Naive thymus-derived CD4-positive, alpha-beta T cell (primary cell): Measurements from ENCODE around the gene LMO1. TPM values are rescaled to one million over a fixed set of nuclear protein-coding genes. Genes with fewer than 3 reads are reported as not detected.

Experiments
- ATAC-seq: fragments of 150-1000 bp; cut with Tn5 transposase; 2 replicates; pipeline ENCODE4 v1.10.0; 2021; ENCODE audit warnings: mild to moderate bottlenecking, moderate library complexity
- CTCF ChIA-PET: fragments of 350-600 bp; sonication (Branson Sonifier 250); formaldehyde crosslinking; loops from one replicate; lab custom pipeline; 2021; ENCODE audit warnings: antibody characterized with exemption; lab: Charles Lee
- POLR2A ChIA-PET: fragments of 350-600 bp; sonication (Branson Sonifier 250); formaldehyde crosslinking; loops from one replicate; lab custom pipeline; 2021; ENCODE audit warnings: antibody characterized with exemption, inconsistent platforms; lab: Charles Lee
- DNase-seq, 9 donors: peaks; one replicate each; pipeline versions ENCODE4 v3.0.0 to v3.0.0-alpha.2; 2020 to 2022; ENCODE audit warnings: mixed read lengths in 1 of 9
- H3K27ac ChIP-seq: one replicate; pipeline ENCODE4 v1.7.0; 2013; ENCODE audit warnings: mild to moderate bottlenecking, low read depth, low read length, moderate library complexity
- H3K27me3 ChIP-seq, 2 donors: one replicate each; pipeline ENCODE4 v1.7.0; 2013; ENCODE audit warnings: low read length in 2 of 2, mild to moderate bottlenecking in 2 of 2, moderate library complexity in 2 of 2; ENCODE audit not compliant: control insufficient read depth in 2 of 2, insufficient read depth in 2 of 2
- H3K36me3 ChIP-seq, 3 experiments: 1 replicate in 2 of 3; 2 replicates in 1 of 3; pipeline ENCODE4 v1.7.0; 2013; ENCODE audit warnings: low read length in 3 of 3, mild to moderate bottlenecking in 3 of 3, moderate library complexity in 1 of 3; ENCODE audit not compliant: insufficient read depth in 3 of 3, control insufficient read depth in 2 of 3
- H3K4me1 ChIP-seq, 2 donors: one replicate each; pipeline ENCODE4 v1.7.0; 2013; ENCODE audit warnings: low read length in 2 of 2, mild to moderate bottlenecking in 2 of 2, moderate library complexity in 1 of 2; ENCODE audit not compliant: control insufficient read depth in 2 of 2, insufficient read depth in 2 of 2
- H3K4me3 ChIP-seq: 2 replicates; pipeline ENCODE4 v1.7.0; 2013; ENCODE audit warnings: mild to moderate bottlenecking, low read length
- H3K9me3 ChIP-seq, 3 experiments: 1 replicate in 2 of 3; 2 replicates in 1 of 3; pipeline ENCODE4 v1.7.0; 2013; ENCODE audit warnings: low read length in 3 of 3; ENCODE audit not compliant: control insufficient read depth in 2 of 3
- H3K27ac Mint-ChIP-seq, 9 donors: one replicate each; pipeline ENCODE4 v1.8.0; 2020 to 2022; ENCODE audit warnings: mixed read lengths in 9 of 9, mild to moderate bottlenecking in 8 of 9, moderate library complexity in 5 of 9, inconsistent platforms in 2 of 9
- H3K27me3 Mint-ChIP-seq, 5 donors: one replicate each; pipeline ENCODE4 v1.8.0; 2021 to 2022; ENCODE audit warnings: mixed read lengths in 5 of 5, mild to moderate bottlenecking in 1 of 5
- H3K36me3 Mint-ChIP-seq, 5 donors: one replicate each; pipeline ENCODE4 v1.8.0; 2020 to 2022; ENCODE audit warnings: mixed read lengths in 5 of 5, mild to moderate bottlenecking in 3 of 5, inconsistent platforms in 1 of 5
- H3K4me1 Mint-ChIP-seq, 7 donors: one replicate each; pipeline ENCODE4 v1.8.0; 2020 to 2022; ENCODE audit warnings: mixed read lengths in 7 of 7, mild to moderate bottlenecking in 3 of 7, inconsistent platforms in 1 of 7
- H3K4me3 Mint-ChIP-seq, 10 donors: one replicate each; pipeline ENCODE4 v1.8.0; 2020 to 2022; ENCODE audit warnings: mild to moderate bottlenecking in 10 of 10, mixed read lengths in 10 of 10, moderate library complexity in 6 of 10, inconsistent platforms in 2 of 10
- H3K9me3 Mint-ChIP-seq, 11 donors: one replicate each; pipeline ENCODE4 v1.8.0; 2020 to 2022; ENCODE audit warnings: mixed read lengths in 11 of 11, mild to moderate bottlenecking in 4 of 11, inconsistent platforms in 1 of 11, moderate library complexity in 1 of 11
- intact Hi-C, 2 donors: fragments of 100-400 bp; cut with micrococcal nuclease; formaldehyde crosslinking; loops; one replicate each; pipeline ENCODE4 v1.15.1; 2023
- polyA plus RNA-seq, 2 donors: library from polyadenylated mRNA; unstranded; fragments of 300-500 nt; fragmentation: Illumina TruSeq; gene quantifications; one replicate each; pipeline ENCODE4 v1.2.3, GENCODE V29; 2021
- total RNA-seq, 6 experiments: library from RNA in 5 of 6; stranded (reverse) in 5 of 6; gene quantifications; 1 replicate in 5 of 6; 2 replicates in 1 of 6; pipeline ENCODE4 v1.2.3 and lab custom pipeline; 2021 to 2026

LMO1 gene
- total and polyA plus RNA-seq, 7 experiments from 2014 or later, result not detected

- H3K36me3 ChIP-seq, result no peaks in the 10 kb centered on the region
- Mint-ChIP-seq H3K4me3 (no peak overlapping the region), H3K36me3 (no peaks in the 10 kb centered on the region), H3K27ac (peak overlapping the region in 1 of 9 donors; percentile 6), H3K4me1 (peaks cover 0 to 9% (median 7%) of the 10 kb centered on the region in 7 donors), H3K27me3 (no peaks in the 10 kb centered on the region), H3K9me3 (no peaks in the 10 kb centered on the region)
- no peak for DNase-seq
- no peak for ATAC-seq
- no peaks in the 10 kb centered on the region for H3K4me1 ChIP-seq
- H3K27me3 ChIP-seq, result no peaks in the 10 kb centered on the region
- intact Hi-C loops, result no loop called here
- no peaks in the 10 kb centered on the region for H3K9me3 ChIP-seq
- no peak overlapping the region for H3K4me3 ChIP-seq
- POLR2A ChIA-PET, result no interaction called here
- H3K27ac ChIP-seq, result no peak overlapping the region
- CTCF ChIA-PET, result no interaction called here
Measured at GRCh38 chr11:8234425-8234821, 29.3 kb downstream of the LMO1 start.

DNA sequence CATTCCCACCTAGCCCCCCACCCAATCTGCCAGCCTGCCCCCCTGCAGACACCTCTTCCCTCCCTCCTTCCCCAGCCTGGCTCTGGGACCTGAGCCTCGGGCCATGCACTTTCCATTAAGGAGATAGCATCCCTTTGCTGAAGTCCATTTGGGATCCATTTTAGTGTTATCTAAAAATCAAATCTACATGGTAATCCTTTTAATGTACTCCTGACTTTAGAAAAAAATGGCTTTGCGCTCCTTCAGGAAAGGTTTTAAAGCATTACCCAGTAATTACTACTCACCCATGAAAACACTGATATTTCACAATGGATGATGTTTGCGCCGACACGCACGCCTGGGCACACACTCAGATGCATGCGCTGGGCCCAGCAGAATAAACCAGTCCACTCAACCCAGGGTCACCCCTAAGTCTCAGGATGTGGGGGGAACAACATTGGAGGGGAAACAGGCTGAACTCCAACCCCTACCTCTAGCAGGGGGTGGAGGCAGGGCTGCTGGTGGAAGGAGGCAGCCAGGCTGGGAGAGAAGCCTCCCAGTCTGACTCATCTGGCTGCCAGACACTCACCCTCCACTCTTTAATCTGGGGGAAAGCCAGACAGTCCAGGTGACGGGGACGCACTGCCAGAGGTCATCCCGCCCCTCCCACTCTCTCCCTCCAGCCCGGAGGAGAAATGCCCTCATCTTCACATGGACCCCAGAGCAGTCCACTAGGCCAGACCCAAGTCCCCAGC lies 29.8 kb downstream of the LMO1 start:
- Mint-ChIP-seq H3K4me1 (peaks cover 0 to 9% (median 7%) of the 10 kb centered on the region in 7 donors), H3K27me3 (no peaks in the 10 kb centered on the region), H3K4me3 (no peak overlapping the region), H3K36me3 (no peaks in the 10 kb centered on the region), H3K9me3 (no peaks in the 10 kb centered on the region), H3K27ac (no peak overlapping the region)
- DNase-seq (no peak), ATAC-seq (no peak)
- no peak overlapping the region for H3K4me3 ChIP-seq
- H3K4me1 ChIP-seq, result no peaks in the 10 kb centered on the region
- POLR2A ChIA-PET, result no interaction called here
- no peaks in the 10 kb centered on the region for H3K36me3 ChIP-seq
- H3K27me3 ChIP-seq, result no peaks in the 10 kb centered on the region
- intact Hi-C loops, result no loop called here
- no peaks in the 10 kb centered on the region for H3K9me3 ChIP-seq
- H3K27ac ChIP-seq, result no peak overlapping the region
- CTCF ChIA-PET, result no interaction called here

DNA sequence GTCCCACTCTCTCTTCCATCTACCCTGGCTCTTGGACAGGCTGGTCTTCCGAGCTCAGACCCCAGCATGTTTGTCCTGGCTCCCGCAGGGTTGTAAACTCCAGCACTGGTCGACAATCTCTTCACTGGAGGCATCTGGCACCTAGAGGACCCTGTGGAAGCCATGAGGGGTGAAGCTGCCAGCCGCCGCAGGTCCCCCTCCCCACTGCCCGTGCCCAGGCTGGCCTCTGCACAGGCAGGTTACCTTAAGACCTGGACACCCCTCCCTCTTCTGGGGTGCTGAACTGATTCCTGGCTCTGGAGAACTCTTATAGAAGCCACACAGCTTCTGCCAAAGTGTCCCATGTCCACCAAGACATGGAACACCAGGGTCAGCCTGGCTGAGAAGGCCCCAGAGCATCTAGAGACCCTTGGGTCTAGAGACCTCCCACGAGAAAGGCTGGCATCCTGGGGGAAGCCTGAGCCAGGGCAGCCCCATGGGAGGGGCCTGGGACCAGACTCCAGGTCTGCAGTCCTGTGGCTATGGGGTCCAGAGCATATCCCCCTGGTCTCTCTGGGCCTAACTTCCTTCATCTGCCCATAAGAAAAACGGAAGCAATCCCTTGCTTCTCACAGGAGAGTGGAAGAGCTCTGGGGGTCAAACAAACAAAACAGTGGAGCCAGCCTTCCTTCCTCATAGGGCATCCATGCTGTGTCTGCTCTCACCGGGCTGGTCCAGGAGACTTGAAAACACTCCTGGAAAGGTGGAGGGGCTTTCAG lies 30.6 kb downstream of the LMO1 start:
- H3K4me1 Mint-ChIP-seq, result peaks cover 0 to 9% (median 7%) of the 10 kb centered on the region in 7 donors
- no peaks in the 10 kb centered on the region for H3K27me3 ChIP-seq
- ATAC-seq (no peak), DNase-seq (no peak)
- H3K4me3 Mint-ChIP-seq, result no peak overlapping the region
- no peak overlapping the region for H3K27ac ChIP-seq
- ChIA-PET POLR2A (no interaction called here), CTCF (no interaction called here)
- intact Hi-C loops, result no loop called here
- no peak overlapping the region for H3K27ac Mint-ChIP-seq
- H3K36me3 Mint-ChIP-seq, result no peaks in the 10 kb centered on the region
- H3K4me3 ChIP-seq, result no peak overlapping the region
- no peaks in the 10 kb centered on the region for H3K9me3 ChIP-seq
- H3K9me3 Mint-ChIP-seq, result no peaks in the 10 kb centered on the region
- no peaks in the 10 kb centered on the region for H3K36me3 ChIP-seq
- no peaks in the 10 kb centered on the region for H3K27me3 Mint-ChIP-seq
- no peaks in the 10 kb centered on the region for H3K4me1 ChIP-seq

- H3K36me3 Mint-ChIP-seq, result no peaks in the 10 kb centered on the region
- H3K27me3 Mint-ChIP-seq, result no peaks in the 10 kb centered on the region
- POLR2A ChIA-PET, result no interaction called here
- no peaks in the 10 kb centered on the region for H3K9me3 ChIP-seq
- CTCF ChIA-PET, result no interaction called here
- peaks cover 0 to 9% (median 7%) of the 10 kb centered on the region in 7 donors for H3K4me1 Mint-ChIP-seq
- ATAC-seq, result no peak
- H3K4me3 Mint-ChIP-seq, result no peak overlapping the region
- H3K27ac ChIP-seq, result no peak overlapping the region
- H3K4me1 ChIP-seq, result no peaks in the 10 kb centered on the region
- no peaks in the 10 kb centered on the region for H3K9me3 Mint-ChIP-seq
- no peak overlapping the region for H3K4me3 ChIP-seq
- no peak for DNase-seq
- H3K36me3 ChIP-seq, result no peaks in the 10 kb centered on the region
- no peak overlapping the region for H3K27ac Mint-ChIP-seq
- H3K27me3 ChIP-seq, result no peaks in the 10 kb centered on the region
- intact Hi-C loops, result no loop called here
Measured at GRCh38 chr11:8232414-8232813, 31.3 kb downstream of the LMO1 start.

- no peaks in the 10 kb centered on the region for H3K9me3 ChIP-seq
- ChIA-PET POLR2A (no interaction called here), CTCF (no interaction called here)
- no peaks in the 10 kb centered on the region for H3K27me3 ChIP-seq
- H3K36me3 ChIP-seq, result no peaks in the 10 kb centered on the region
- H3K4me3 ChIP-seq, result no peak overlapping the region
- Mint-ChIP-seq H3K27me3 (no peaks in the 10 kb centered on the region), H3K9me3 (no peaks in the 10 kb centered on the region), H3K27ac (no peak overlapping the region), H3K4me1 (peaks cover 0 to 9% (median 7%) of the 10 kb centered on the region in 7 donors), H3K36me3 (no peaks in the 10 kb centered on the region), H3K4me3 (no peak overlapping the region)
- no peak overlapping the region for H3K27ac ChIP-seq
- no peak for DNase-seq
- intact Hi-C loops, result no loop called here
- H3K4me1 ChIP-seq, result no peaks in the 10 kb centered on the region
- no peak for ATAC-seq
Measured at GRCh38 chr11:8231979-8232378, 31.7 kb downstream of the LMO1 start.

GRCh38 chr11:8230921-8231847 lies 32.5 kb downstream of the LMO1 start:
- no peaks in the 10 kb centered on the region for H3K9me3 Mint-ChIP-seq
- Histone ChIP-seq H3K36me3 (no peaks in the 10 kb centered on the region), H3K27ac (no peak overlapping the region), H3K27me3 (no peaks in the 10 kb centered on the region), H3K4me1 (no peaks in the 10 kb centered on the region), H3K9me3 (no peaks in the 10 kb centered on the region), H3K4me3 (no peak overlapping the region)
- ChIA-PET POLR2A (interaction anchor here (0.5 kb wide), 1 partner anchor 1455 kb away, joined by 3 read pairs; no protein-coding TSS in a partner anchor), CTCF (no interaction called here)
- H3K36me3 Mint-ChIP-seq, result no peaks in the 10 kb centered on the region
- H3K27me3 Mint-ChIP-seq, result no peaks in the 10 kb centered on the region
- intact Hi-C loops, result no loop called here
- DNase-seq (no peak), ATAC-seq (no peak)
- H3K4me3 Mint-ChIP-seq, result no peak overlapping the region
- H3K4me1 Mint-ChIP-seq, result peaks cover 0 to 9% (median 7%) of the 10 kb centered on the region in 7 donors
- H3K27ac Mint-ChIP-seq, result peak overlapping the region in 1 of 9 donors; percentile 23
